IMR-90 (cell line): ENCODE measurements around the gene COL19A1. TPM values are rescaled to one million over a fixed set of nuclear protein-coding genes. Genes with fewer than 3 reads are reported as not detected.

Experiments used
- ATAC-seq: fragments of 200-7000 bp; cut with Tn5 transposase; 2 replicates; pipeline ENCODE4 v1.9.1; 2020; ENCODE audit warnings: low read depth, mild to moderate bottlenecking, moderate library complexity
- BruUV-seq: library from RNA; stranded (reverse); fragments of 400-500 nt; replicated peaks from 2 replicates; lab custom pipeline; 2021; lab: Mats Ljungman, UMichigan
- CTCF ChIA-PET: fragments of 300-600 bp; formaldehyde crosslinking; extraction: SDS; loops from one replicate; lab custom pipeline; 2021; ENCODE audit warnings: antibody characterized with exemption; lab: Yijun Ruan, JAX
- POLR2A ChIA-PET: fragments of 300-600 bp; sonication (Branson Sonifier 250); formaldehyde crosslinking; loops from one replicate; lab custom pipeline; 2022; ENCODE audit warnings: antibody characterized with exemption; ENCODE audit not compliant: unreplicated experiment; lab: Charles Lee
- DNase-seq: peaks from one replicate; pipeline ENCODE4 v3.0.0; 2013
- H2AFZ ChIP-seq: replicated peaks from 2 replicates; pipeline ENCODE3; 2013; ENCODE audit warnings: low read length, mild to moderate bottlenecking; ENCODE audit not compliant: poor library complexity
- H2AK5ac ChIP-seq: 2 replicates; pipeline ENCODE4 v1.6.1; 2013; ENCODE audit warnings: low read depth, low read length, inconsistent platforms
- H2AK9ac ChIP-seq: replicated peaks from 2 replicates; pipeline ENCODE3; 2013; ENCODE audit warnings: mild to moderate bottlenecking, low read depth, low read length, moderate library complexity; ENCODE audit not compliant: poor library complexity
- H2BK120ac ChIP-seq: 2 replicates; pipeline ENCODE4 v1.6.1; 2013; ENCODE audit warnings: low read depth, low read length, inconsistent platforms
- H2BK15ac ChIP-seq: 3 replicates; pipeline ENCODE4 v1.6.1; 2013; ENCODE audit warnings: low read depth, low read length, inconsistent platforms
- H2BK20ac ChIP-seq: 2 replicates; pipeline ENCODE4 v1.6.1; 2013; ENCODE audit warnings: low read depth, mild to moderate bottlenecking, inconsistent platforms, low read length, moderate library complexity
- H2BK5ac ChIP-seq: 2 replicates; pipeline ENCODE4 v1.6.1; 2013; ENCODE audit warnings: mild to moderate bottlenecking, low read depth, low read length, inconsistent platforms; ENCODE audit not compliant: poor library complexity, severe bottlenecking
- H3K14ac ChIP-seq: replicated peaks from 2 replicates; pipeline ENCODE4 v1.6.1; 2013; ENCODE audit warnings: low read depth, low read length, inconsistent platforms
- H3K18ac ChIP-seq: 2 replicates; pipeline ENCODE4 v1.6.1; 2013; ENCODE audit warnings: low read depth, low read length, control low read depth
- H3K23ac ChIP-seq: 2 replicates; pipeline ENCODE4 v1.6.1; 2013; ENCODE audit warnings: low read depth, low read length, inconsistent platforms
- H3K27ac ChIP-seq: 2 replicates; pipeline ENCODE4 v1.5.1; 2013; ENCODE audit warnings: mild to moderate bottlenecking, control low read depth, low read length; ENCODE audit not compliant: insufficient read depth
- H3K27me3 ChIP-seq: 2 replicates; pipeline ENCODE4 v1.6.1; 2013; ENCODE audit warnings: low read length; ENCODE audit not compliant: control insufficient read depth, insufficient read depth
- H3K36me3 ChIP-seq: 2 replicates; pipeline ENCODE4 v1.6.1; 2013; ENCODE audit warnings: low read length, mixed read lengths; ENCODE audit not compliant: control insufficient read depth, insufficient read depth
- H3K4ac ChIP-seq: 2 replicates; pipeline ENCODE4 v1.6.1; 2013; ENCODE audit warnings: low read depth, low read length, inconsistent platforms
- H3K4me1 ChIP-seq: 2 replicates; pipeline ENCODE4 v1.6.1; 2013; ENCODE audit warnings: low read length, mixed read lengths; ENCODE audit not compliant: control insufficient read depth, insufficient read depth
- H3K4me2 ChIP-seq: 2 replicates; pipeline ENCODE4 v1.6.1; 2013; ENCODE audit warnings: low read depth, mild to moderate bottlenecking, control low read depth, low read length, moderate library complexity
- H3K4me3 ChIP-seq: 2 replicates; pipeline ENCODE4 v1.5.1; 2013; ENCODE audit warnings: low read depth, mild to moderate bottlenecking, control low read depth, low read length, moderate library complexity; ENCODE audit not compliant: insufficient read depth
- H3K56ac ChIP-seq: 2 replicates; pipeline ENCODE4 v1.6.1; 2013; ENCODE audit warnings: low read length, inconsistent platforms; ENCODE audit not compliant: insufficient read depth; ENCODE audit errors: extremely low read depth
- H3K79me1 ChIP-seq, 2 experiments: 2 replicates each; pipeline ENCODE4 v1.6.1; 2013; ENCODE audit warnings: low read length in 2 of 2, inconsistent platforms in 1 of 2, low read depth in 1 of 2
- H3K9ac ChIP-seq: 2 replicates; pipeline ENCODE4 v1.6.1; 2013; ENCODE audit warnings: low read depth, low read length, control low read depth
- H3K9me1 ChIP-seq: 2 replicates; pipeline ENCODE4 v1.6.1; 2013; ENCODE audit warnings: low read length, inconsistent platforms; ENCODE audit not compliant: insufficient read depth
- H3K9me3 ChIP-seq: 2 replicates; pipeline ENCODE4 v1.6.1; 2013; ENCODE audit warnings: low read length; ENCODE audit not compliant: control insufficient read depth, insufficient read depth
- H4K20me1 ChIP-seq: 2 replicates; pipeline ENCODE4 v1.6.1; 2013; ENCODE audit warnings: low read length, inconsistent platforms; ENCODE audit not compliant: insufficient read depth
- H4K5ac ChIP-seq: 2 replicates; pipeline ENCODE4 v1.6.1; 2013; ENCODE audit warnings: mild to moderate bottlenecking, low read depth, low read length, control low read depth
- H4K8ac ChIP-seq, 2 experiments: 2 replicates each; pipeline ENCODE4 v1.6.1; 2013; ENCODE audit warnings: low read depth in 2 of 2, low read length in 2 of 2, control low read depth in 1 of 2, inconsistent platforms in 1 of 2
- H4K91ac ChIP-seq: 2 replicates; pipeline ENCODE4 v1.6.1; 2013; ENCODE audit warnings: low read depth, low read length, inconsistent platforms; ENCODE audit not compliant: insufficient read depth
- BHLHE40 ChIP-seq: fragments of 150-350 bp; IDR thresholded peaks from 2 replicates; pipeline ENCODE4 v1.6.1; 2016; ENCODE audit warnings: mild to moderate bottlenecking, low read depth, low read length
- CEBPB ChIP-seq: IDR thresholded peaks from 2 replicates; pipeline ENCODE4 v1.6.1; 2012; ENCODE audit warnings: low read depth, low read length, improper control_type of control experiment
- CHD1 ChIP-seq: IDR thresholded peaks from 2 replicates; pipeline ENCODE4 v1.6.1; 2012; ENCODE audit warnings: low read depth, low read length, improper control_type of control experiment
- CTCF ChIP-seq: conservative IDR thresholded peaks from 2 replicates; pipeline ENCODE4 v1.5.1; 2012; ENCODE audit warnings: mild to moderate bottlenecking, low read depth, low read length, improper control_type of control experiment
- ELK1 ChIP-seq: fragments of 150-350 bp; IDR thresholded peaks from 2 replicates; pipeline ENCODE4 v1.6.1; 2016; ENCODE audit warnings: low read depth, mild to moderate bottlenecking, low read length, moderate library complexity, borderline replicate concordance
- FOS ChIP-seq: fragments of 150-350 bp; IDR thresholded peaks from 2 replicates; pipeline ENCODE4 v1.6.1; 2016; ENCODE audit warnings: low read depth, low read length
- MAZ ChIP-seq: IDR thresholded peaks from 2 replicates; pipeline ENCODE4 v1.6.1; 2012; ENCODE audit warnings: low read depth, mild to moderate bottlenecking, low read length, improper control_type of control experiment, moderate library complexity, borderline replicate concordance
- NFE2L2 ChIP-seq: fragments of 150-350 bp; IDR thresholded peaks from 2 replicates; pipeline ENCODE4 v1.6.1; 2016; ENCODE audit warnings: low read depth, mild to moderate bottlenecking, low read length
- RFX5 ChIP-seq: IDR thresholded peaks from 2 replicates; pipeline ENCODE4 v1.8.0; 2012; ENCODE audit warnings: low read depth, mild to moderate bottlenecking, low read length, moderate library complexity
- SMC3 ChIP-seq: fragments of 150-350 bp; IDR thresholded peaks from 2 replicates; pipeline ENCODE4 v1.6.1; 2016; ENCODE audit warnings: low read depth, mild to moderate bottlenecking, antibody characterized with exemption, low read length, moderate library complexity
- WGBS, 2 experiments: methylation state at CpG; one replicate each; pipeline versions ENCODE4 v1.1.5 to v1.1.7; 2013; ENCODE audit warnings: missing lambda C conversion rate in 2 of 2; ENCODE audit not compliant: insufficient read length in 1 of 2; ENCODE audit errors: extremely low coverage in 2 of 2; 5-methylcytosine and 5-hydroxymethylcytosine counted together
- dilution Hi-C: fragments of 300-500 bp; cut with HindIII; formaldehyde crosslinking; loops from one replicate; pipeline ENCODE4 v1.14.3; 2018; ENCODE audit warnings: low sequenced_read_pairs; ENCODE audit not compliant: unreplicated experiment
- in situ Hi-C: fragments of 300-500 bp; cut with MboI; formaldehyde crosslinking; loops from 3 replicates; pipeline ENCODE4 v1.14.3; 2019; ENCODE audit warnings: low sequenced_read_pairs, inconsistent platforms, mixed read lengths
- intact Hi-C: fragments of 100-400 bp; cut with micrococcal nuclease; formaldehyde crosslinking; loops from 2 replicates; pipeline ENCODE4 v1.10.0; 2022
- polyA plus RNA-seq, 3 experiments: library from polyadenylated mRNA; depleted of rRNA; stranded (reverse); fragments of >200 nt; gene quantifications; 2 replicates each; pipeline ENCODE4 v1.2.3, GENCODE V29; 2012; ENCODE audit warnings: low replicate concordance in 1 of 3
- total RNA-seq: library from RNA; depleted of rRNA; stranded (reverse); fragments of >200 nt; gene quantifications from 2 replicates; pipeline ENCODE4 v1.2.3, GENCODE V29; 2012

COL19A1 gene
- total and polyA plus RNA-seq, 2 of the 4 experiments (the other 2 are of a cell fraction), result under 0.01 TPM; not detected in 1

GRCh38 chr6:69933239-69933638, 66.9 kb downstream of the COL19A1 start:
- Histone ChIP-seq H3K9me1 (no peaks in the 10 kb centered on the region), H3K79me1 (no peaks in the 10 kb centered on the region), H3K4me1 (no peaks in the 10 kb centered on the region), H2BK15ac (no peak overlapping the region), H2AFZ (no peak overlapping the region), H3K4me3 (no peak overlapping the region), H3K23ac (no peak overlapping the region), H3K4ac (no peak overlapping the region), H3K9me3 (no peaks in the 10 kb centered on the region), H3K4me2 (no peak overlapping the region), H3K27ac (no peak overlapping the region), H2BK20ac (no peak overlapping the region), H4K8ac (no peak overlapping the region), H3K36me3 (no peaks in the 10 kb centered on the region), H2BK5ac (no peak overlapping the region), H4K20me1 (no peaks in the 10 kb centered on the region), H3K27me3 (no peaks in the 10 kb centered on the region), H2BK120ac (no peak overlapping the region), H2AK9ac (no peak overlapping the region), H3K14ac (no peak overlapping the region), H4K91ac (no peak overlapping the region), H3K9ac (no peak overlapping the region), H3K56ac (no peak overlapping the region), H4K5ac (no peak overlapping the region), H2AK5ac (no peak overlapping the region), H3K18ac (no peak overlapping the region)
- TF ChIP-seq CTCF (no peak), ELK1 (no peak), BHLHE40 (no peak), FOS (no peak), NFE2L2 (no peak), CEBPB (no peak), RFX5 (no peak), CHD1 (no peak), SMC3 (no peak), MAZ (no peak)
- ATAC-seq (peak; percentile 69), DNase-seq (peak; percentile 4)
- CTCF ChIA-PET, result interaction anchor here (0.7 kb wide), 1 partner anchor 1320 kb away, joined by 3 read pairs; no protein-coding TSS in a partner anchor
- 0% methylated on average over 1 of the region's 1 CpG; no CpG with 5 or more reads in 1 of the 2 experiments for WGBS, 2 experiments
- BruUV-seq, result no TSS peak
- dilution Hi-C loops, result no loop called here
- in situ Hi-C loops, result no loop called here
- intact Hi-C loops, result no loop called here
- POLR2A ChIA-PET, result no interaction called here
